K562 (cell line): ENCODE measurements around the gene CERS6. TPM values are rescaled to one million over a fixed set of nuclear protein-coding genes. Genes with fewer than 3 reads are reported as not detected.

Experiments used
- ATF7 ChIP-seq: fragments of 450-650 bp; IDR thresholded peaks from 2 replicates; pipeline ENCODE4 v1.7.1; 2014; ENCODE audit warnings: mild to moderate bottlenecking, moderate library complexity
- CLOCK ChIP-seq: fragments of 250-450 bp; sonication (Bioruptor Pico); IDR thresholded peaks from 2 replicates; pipeline ENCODE4 v1.4.0; 2020; ENCODE audit warnings: mild to moderate bottlenecking, moderate library complexity, borderline replicate concordance
- CTCF ChIP-seq, 3 experiments: IDR thresholded peaks in 2 of 3; conservative IDR thresholded peaks in 1 of 3; 2 replicates each; pipeline ENCODE4 v1.5.1; 2011 to 2012; ENCODE audit warnings: low read length in 3 of 3, mild to moderate bottlenecking in 3 of 3, control low read depth in 2 of 3, improper control_type of control experiment in 1 of 3, inconsistent platforms in 1 of 3, low read depth in 1 of 3, mixed read lengths in 1 of 3, moderate library complexity in 1 of 3; ENCODE audit not compliant: insufficient read depth in 2 of 3
- ETV5 ChIP-seq: sonication (generic); formaldehyde crosslinking; IDR thresholded peaks from 2 replicates; pipeline ENCODE4 v1.4.0; 2020; ENCODE audit warnings: low read depth, mild to moderate bottlenecking, missing genetic modification reagents
- FOSL1 ChIP-seq: fragments of 200-800 bp; sonication (Bioruptor generic); conservative IDR thresholded peaks from 2 replicates; pipeline ENCODE4 v1.6.1; 2016; ENCODE audit warnings: missing genetic modification characterization, missing compliant biosample characterization
- MBD2 ChIP-seq: sonication (generic); IDR thresholded peaks from 2 replicates; pipeline ENCODE4 v1.6.1; 2016; ENCODE audit warnings: low read depth, borderline replicate concordance
- MXI1 ChIP-seq: IDR thresholded peaks from 2 replicates; pipeline ENCODE4 v1.6.1; 2011; ENCODE audit warnings: low read depth, mild to moderate bottlenecking, improper control_type of control experiment, low read length
- NCOR1 ChIP-seq: fragments of 450-650 bp; IDR thresholded peaks from 2 replicates; pipeline ENCODE4 v1.6.1; 2016; ENCODE audit warnings: mild to moderate bottlenecking, moderate library complexity
- NFYB ChIP-seq: IDR thresholded peaks from 2 replicates; pipeline ENCODE4 v1.6.1; 2011; ENCODE audit warnings: mild to moderate bottlenecking, moderate library complexity; ENCODE audit not compliant: insufficient read length; ENCODE audit errors: extremely low read depth
- RCOR1 ChIP-seq, 2 experiments: IDR thresholded peaks; 2 replicates each; pipeline ENCODE4 v1.6.1; 2012; ENCODE audit warnings: low read depth in 2 of 2, low read length in 2 of 2, borderline replicate concordance in 1 of 2, improper control_type of control experiment in 1 of 2
- SIN3B ChIP-seq: fragments of 450-650 bp; IDR thresholded peaks from 2 replicates; pipeline ENCODE4 v1.6.1; 2017; ENCODE audit warnings: low read depth, mild to moderate bottlenecking, moderate library complexity
- TCF3 ChIP-seq: sonication (generic); formaldehyde crosslinking; IDR thresholded peaks from 2 replicates; pipeline ENCODE4 v1.4.0; 2020; ENCODE audit warnings: mild to moderate bottlenecking, missing genetic modification reagents
- U2AF2 ChIP-seq: fragments of 200-400 bp; formaldehyde crosslinking; optimal IDR thresholded peaks from 2 replicates; pipeline ENCODE3; 2017; ENCODE audit warnings: low read depth, mild to moderate bottlenecking, low read length
- ZNF184 ChIP-seq: sonication (generic); formaldehyde crosslinking; IDR thresholded peaks from 2 replicates; pipeline ENCODE4 v1.5.0; 2020; ENCODE audit warnings: missing genetic modification reagents
- ZNF436 ChIP-seq: fragments of 250-450, 450-650 bp; sonication (Bioruptor Pico); formaldehyde crosslinking; IDR thresholded peaks from 2 replicates; pipeline ENCODE4 v1.7.0; 2020; ENCODE audit warnings: mild to moderate bottlenecking
- ZNF445 ChIP-seq: fragments of 250-450 bp; sonication (Bioruptor Pico); IDR thresholded peaks from 2 replicates; pipeline ENCODE4 v1.4.0; 2020; ENCODE audit warnings: low read depth, mild to moderate bottlenecking, moderate library complexity
- ZNF518B ChIP-seq: fragments of 250-450 bp; sonication (Bioruptor Pico); IDR thresholded peaks from 2 replicates; pipeline ENCODE4 v1.5.0; 2021; ENCODE audit warnings: mild to moderate bottlenecking, moderate library complexity
- polyA plus RNA-seq, 8 experiments: library from polyadenylated mRNA; depleted of rRNA in 4 of 8; stranded (reverse) in 5 of 8; unstranded in 3 of 8; fragments of >200 nt; fragmentation: Nextera tagmentation in 2 of 8; fragmentation: Illumina TruSeq in 1 of 8; extraction: Ambion mirVana in 2 of 8; extraction: Trizol in 1 of 8; gene quantifications; 2 replicates each; pipeline versions ENCODE4 v1.2.1 to v1.2.3, GENCODE V29; 2011 to 2014; ENCODE audit warnings: inconsistent platforms in 1 of 8, missing spikeins in 1 of 8
- total RNA-seq, 7 experiments: library from RNA; depleted of rRNA in 6 of 7; stranded (reverse); fragments of >200 nt in 6 of 7; fragmentation: Illumina TruSeq in 2 of 7; extraction: Trizol in 2 of 7; gene quantifications; 2 replicates each; pipeline versions ENCODE4 v1.2.1 to v1.2.3, GENCODE V29; 2011 to 2021; ENCODE audit warnings: low replicate concordance in 1 of 7

CERS6 gene
- total and polyA plus RNA-seq, 9 of the 15 experiments (the other 6 are each of a cell fraction or from before 2014, with no cell fraction given) = 1.6 to 13.6 (median 11.4) TPM

- peak in 1 of 2 experiments; percentile 1; a peak in 1 of 4 replicates for TF ChIP-seq RCOR1 (IDR thresholded peaks at IDR 0.05; ENCODE audit: borderline replicate concordance in 1 of 2, low read depth in 2 of 2, low read length in 2 of 2)
- TF ChIP-seq NFYB = no peak
- TF ChIP-seq CLOCK (CRISPR knock-in tag) = no peak
- TF ChIP-seq TCF3 (CRISPR knock-in tag) = no peak; the same call in 1 of the 2 replicates
- TF ChIP-seq ATF7 = peak; percentile 66
- TF ChIP-seq U2AF2 = no peak
- TF ChIP-seq CTCF (IDR thresholded peaks at IDR 0.05 in 2 of 3, conservative IDR thresholded peaks at IDR 0.05 in 1 of 3; ENCODE audit: insufficient read depth in 2 of 3, low read depth in 1 of 3, low read length in 3 of 3) = no peak; a peak in 1 of 6 replicates
- no peak for TF ChIP-seq ZNF436 (CRISPR knock-in tag)
- no peak; the same call in 1 of the 2 replicates for TF ChIP-seq MBD2
- TF ChIP-seq ZNF445 = no peak
- no peak for TF ChIP-seq FOSL1 (tag)
- TF ChIP-seq MXI1 = 0 out of 2 replicates have a peak, but pooled peaks have one; percentile 48
- TF ChIP-seq ZNF184 = no peak
- peak; percentile 35; the same call in 1 of the 2 replicates for TF ChIP-seq NCOR1
- peak; percentile 83 for TF ChIP-seq ETV5 (CRISPR knock-in tag)
- no peak for TF ChIP-seq ZNF518B (CRISPR knock-in tag)
- TF ChIP-seq SIN3B = no peak
Measured at GRCh38 chr2:168801961-168802858, 346.1 kb downstream of the CERS6 start, which contains the start of gene NOSTRIN (continued).
